ENCODE data around the gene ARMC5.
A peak's percentile ranks its signal among the peaks of the same experiment; 100 is the strongest.

Gene ARMC5, protein sequence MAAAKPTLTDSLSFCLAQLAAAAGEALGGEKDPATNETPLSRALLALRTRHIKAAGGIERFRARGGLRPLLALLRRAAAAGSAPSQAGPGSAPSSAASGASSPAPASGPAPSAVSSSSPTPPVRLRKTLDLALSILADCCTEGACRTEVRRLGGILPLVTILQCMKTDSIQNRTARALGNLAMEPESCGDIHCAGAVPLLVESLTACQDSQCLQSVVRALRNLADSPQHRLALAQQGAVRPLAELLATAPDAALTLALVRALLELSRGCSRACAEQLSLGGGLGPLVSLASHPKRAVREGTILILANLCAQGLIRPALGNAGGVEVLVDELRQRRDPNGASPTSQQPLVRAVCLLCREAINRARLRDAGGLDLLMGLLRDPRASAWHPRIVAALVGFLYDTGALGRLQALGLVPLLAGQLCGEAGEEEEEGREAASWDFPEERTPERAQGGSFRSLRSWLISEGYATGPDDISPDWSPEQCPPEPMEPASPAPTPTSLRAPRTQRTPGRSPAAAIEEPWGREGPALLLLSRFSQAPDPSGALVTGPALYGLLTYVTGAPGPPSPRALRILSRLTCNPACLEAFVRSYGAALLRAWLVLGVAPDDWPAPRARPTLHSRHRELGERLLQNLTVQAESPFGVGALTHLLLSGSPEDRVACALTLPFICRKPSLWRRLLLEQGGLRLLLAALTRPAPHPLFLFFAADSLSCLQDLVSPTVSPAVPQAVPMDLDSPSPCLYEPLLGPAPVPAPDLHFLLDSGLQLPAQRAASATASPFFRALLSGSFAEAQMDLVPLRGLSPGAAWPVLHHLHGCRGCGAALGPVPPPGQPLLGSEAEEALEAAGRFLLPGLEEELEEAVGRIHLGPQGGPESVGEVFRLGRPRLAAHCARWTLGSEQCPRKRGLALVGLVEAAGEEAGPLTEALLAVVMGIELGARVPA

DNA sequence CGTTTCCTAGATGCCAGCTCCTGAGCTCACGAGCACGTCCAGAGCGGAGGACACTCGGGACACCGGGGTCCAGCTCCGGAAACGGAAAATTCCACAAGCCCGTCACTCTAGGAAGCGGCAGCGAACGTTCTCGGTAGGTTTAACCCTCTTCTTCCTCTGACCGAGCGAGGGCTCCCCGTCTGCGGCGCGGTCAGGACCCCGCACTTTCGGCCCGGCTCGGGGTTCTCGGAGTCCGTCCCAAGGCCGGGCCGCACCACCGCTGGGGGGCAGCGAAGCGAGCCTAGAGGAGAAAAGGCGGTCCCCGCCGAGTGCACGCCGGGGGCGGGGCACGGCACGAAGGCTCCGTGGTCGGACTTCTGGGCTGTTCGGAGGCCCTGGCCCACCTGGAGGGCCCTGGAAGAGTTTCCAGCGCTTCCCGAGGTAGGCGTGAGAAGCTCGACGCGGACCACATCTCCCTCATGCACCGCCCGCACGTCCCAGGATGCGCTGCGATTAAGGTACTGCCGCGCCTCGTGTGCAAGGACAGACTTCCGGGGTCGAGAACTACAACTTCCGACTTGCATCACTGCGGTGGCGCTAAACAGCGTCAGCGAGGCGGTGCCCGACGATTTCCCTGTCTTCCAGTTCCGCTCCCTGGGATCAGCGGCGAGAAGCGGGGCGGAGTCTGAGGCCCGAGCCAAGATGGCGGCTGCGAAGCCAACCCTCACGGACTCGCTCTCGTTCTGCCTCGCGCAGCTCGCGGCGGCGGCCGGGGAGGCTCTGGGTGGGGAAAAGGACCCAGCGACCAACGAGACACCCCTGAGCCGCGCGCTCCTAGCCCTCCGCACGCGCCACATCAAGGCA lies at the start of gene ARMC5:
Gene ARMC5 (plus strand): TSS at position 658 of the 843 bp plus-strand sequence. CDS start 24 bp downstream, at position 682.
- H3K4me3 ChIP-seq (ENCODE audit: low read depth, low read length): peak within 1 kb of the TSS; percentile 85
- DNase-seq (ENCODE audit: low read depth): peak; percentile 99
- TF ChIP-seq CTCF (IDR thresholded peaks at IDR 0.05; ENCODE audit: insufficient read depth, low read depth, low read length, missing control alignments): peak; percentile 70

- TF ChIP-seq CTCF (IDR thresholded peaks at IDR 0.05; ENCODE audit: insufficient read depth, low read depth, low read length, missing control alignments): no peak
- no peak overlapping the region for H3K4me3 ChIP-seq (ENCODE audit: low read depth, low read length)
- no peak for DNase-seq (ENCODE audit: low read depth)
These were observed 49.2 kb upstream of the ARMC5 start for GRCh38 chr16:31410082-31410481.

DNA sequence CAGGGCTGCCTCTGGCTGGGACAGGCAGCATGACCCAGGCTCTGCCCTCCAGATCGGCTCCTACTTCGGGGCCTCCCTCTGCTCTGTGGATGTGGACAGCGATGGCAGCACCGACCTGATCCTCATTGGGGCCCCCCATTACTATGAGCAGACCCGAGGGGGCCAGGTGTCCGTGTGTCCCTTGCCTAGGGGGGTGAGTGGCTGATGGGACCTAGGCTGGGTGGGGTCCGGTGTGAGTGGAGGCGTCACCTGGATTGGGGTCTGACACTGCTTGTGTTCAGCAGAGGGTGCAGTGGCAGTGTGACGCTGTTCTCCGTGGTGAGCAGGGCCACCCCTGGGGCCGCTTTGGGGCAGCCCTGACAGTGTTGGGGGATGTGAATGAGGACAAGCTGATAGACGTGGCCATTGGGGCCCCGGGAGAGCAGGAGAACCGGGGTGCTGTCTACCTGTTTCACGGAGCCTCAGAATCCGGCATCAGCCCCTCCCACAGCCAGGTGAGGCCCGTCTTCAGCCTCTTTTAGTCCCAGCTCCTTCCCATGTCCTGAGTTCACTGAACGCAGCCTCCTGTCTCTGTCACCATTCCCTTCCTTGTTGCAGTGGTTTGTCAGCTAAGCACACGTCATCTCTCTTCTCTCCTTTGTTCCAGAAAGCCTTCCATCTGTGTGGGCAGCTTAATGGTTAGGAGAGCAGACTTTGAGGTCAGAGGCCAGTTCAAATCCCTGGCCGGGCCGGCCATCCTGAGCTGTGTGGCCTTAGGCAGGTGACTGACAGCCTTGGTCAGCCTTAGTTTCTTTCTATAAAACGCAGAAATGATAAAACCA lies 48.1 kb upstream of the ARMC5 start:
- no peak for TF ChIP-seq CTCF (IDR thresholded peaks at IDR 0.05; ENCODE audit: insufficient read depth, low read depth, low read length, missing control alignments)
- no peak for DNase-seq (ENCODE audit: low read depth)
- H3K4me3 ChIP-seq (ENCODE audit: low read depth, low read length): no peak overlapping the region

DNA sequence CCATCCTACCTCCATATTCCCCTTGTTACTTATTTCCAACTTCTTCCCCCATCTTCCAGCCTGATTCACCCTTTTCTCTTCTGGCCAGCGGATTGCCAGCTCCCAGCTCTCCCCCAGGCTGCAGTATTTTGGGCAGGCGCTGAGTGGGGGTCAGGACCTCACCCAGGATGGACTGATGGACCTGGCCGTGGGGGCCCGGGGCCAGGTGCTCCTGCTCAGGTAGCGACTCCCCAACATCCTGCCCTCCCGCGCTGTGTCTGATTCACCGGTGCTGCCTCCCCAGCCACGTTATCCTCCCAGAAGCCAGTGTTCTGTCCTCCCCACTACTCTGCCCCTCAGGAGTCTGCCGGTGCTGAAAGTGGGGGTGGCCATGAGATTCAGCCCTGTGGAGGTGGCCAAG lies 46.6 kb upstream of the ARMC5 start:
- H3K4me3 ChIP-seq (ENCODE audit: low read depth, low read length): no peak overlapping the region
- no peak for TF ChIP-seq CTCF (IDR thresholded peaks at IDR 0.05; ENCODE audit: insufficient read depth, low read depth, low read length, missing control alignments)
- DNase-seq (ENCODE audit: low read depth): no peak

GRCh38 chr16:31413381-31413780 lies 45.9 kb upstream of the ARMC5 start:
- no peak for DNase-seq (ENCODE audit: low read depth)

More at GRCh38 chr16:31413381-31413780, 45.9 kb upstream of the ARMC5 start:
- no peak overlapping the region for H3K4me3 ChIP-seq (ENCODE audit: low read depth, low read length)
- TF ChIP-seq CTCF (IDR thresholded peaks at IDR 0.05; ENCODE audit: insufficient read depth, low read depth, low read length, missing control alignments): no peak

Data from GM12865 (cell line).